Heart left ventricle (tissue), 16 donors: Measurements from ENCODE around the gene CCPG1. TPM values are rescaled to one million over a fixed set of nuclear protein-coding genes. Genes with fewer than 3 reads are reported as not detected.

Source experiments
- ATAC-seq, 4 donors: fragments of 200-7000 bp; cut with Tn5 transposase; one replicate each; pipeline ENCODE4 v1.9.1; 2020 to 2022; ENCODE audit warnings: moderate library complexity in 4 of 4, mild to moderate bottlenecking in 3 of 4, moderate number of reproducible peaks in 1 of 4
- DNase-seq, 5 donors: peaks; one replicate each; pipeline ENCODE4 v3.0.0-alpha.2; 2020
- H3K27ac ChIP-seq, 12 donors: fragments of 200-600 bp; sonication (generic) in 4 of 12; one replicate each; pipeline versions ENCODE4 v1.5.0 to v1.8.0; 2016 to 2022; ENCODE audit warnings: mild to moderate bottlenecking in 2 of 12
- H3K27me3 ChIP-seq, 9 donors: fragments of 200-600 bp; sonication (generic) in 2 of 9; one replicate each; pipeline versions ENCODE4 v1.5.1 to v1.8.0; 2016 to 2022; ENCODE audit warnings: mild to moderate bottlenecking in 3 of 9
- H3K36me3 ChIP-seq, 9 donors: fragments of 200-600 bp; sonication (generic) in 2 of 9; one replicate each; pipeline versions ENCODE4 v1.5.0 to v1.8.0; 2018 to 2022; ENCODE audit warnings: mild to moderate bottlenecking in 2 of 9
- H3K4me1 ChIP-seq, 12 donors: fragments of 200-600 bp; sonication (generic) in 4 of 12; one replicate each; pipeline versions ENCODE4 v1.5.0 to v1.8.0; 2016 to 2022; ENCODE audit warnings: mild to moderate bottlenecking in 3 of 12
- H3K4me3 ChIP-seq, 12 donors: fragments of 200-600 bp; sonication (generic) in 4 of 12; one replicate each; pipeline versions ENCODE4 v1.5.0 to v1.8.0; 2017 to 2022; ENCODE audit warnings: mild to moderate bottlenecking in 9 of 12, moderate library complexity in 4 of 12
- H3K9me3 ChIP-seq, 12 donors: fragments of 200-600 bp; sonication (generic) in 4 of 12; one replicate each; pipeline versions ENCODE4 v1.5.0 to v1.8.0; 2016 to 2022; ENCODE audit warnings: mild to moderate bottlenecking in 1 of 12
- POLR2A ChIP-seq, 2 donors: fragments of 450-650 bp; IDR thresholded peaks; one replicate each; pipeline ENCODE4 v1.6.1; 2017; ENCODE audit warnings: antibody characterized with exemption in 2 of 2, mild to moderate bottlenecking in 2 of 2, moderate library complexity in 2 of 2
- WGBS, 4 donors: extraction: QIAGEN DNeasy Blood & Tissue Kit in 2 of 4; methylation state at CpG; one replicate each; pipeline versions ENCODE4 v1.1.5 to v1.1.7; 2013 to 2018; 5-methylcytosine and 5-hydroxymethylcytosine counted together
- intact Hi-C, 10 donors: fragments of 100-400 bp; cut with DNase I; formaldehyde crosslinking; loops; one replicate each; pipeline versions ENCODE4 v1.11.1 to v1.14.2; 2022
- polyA plus RNA-seq, 2 donors: library from polyadenylated mRNA; stranded (reverse); fragments of 200-250 nt; gene quantifications; one replicate each; pipeline ENCODE4 v1.2.3, GENCODE V29; 2013
- total RNA-seq, 9 donors: library from RNA; depleted of rRNA in 2 of 9; stranded (reverse); fragments of >200 nt in 2 of 9; fragmentation: NEBNext Ultra II Directional in 3 of 9; extraction: Animal tissue kit (Norgen Biotek cat#: 25700) in 3 of 9; gene quantifications; one replicate each; pipeline versions ENCODE4 v1.1.0 to v1.2.4, GENCODE V29; 2016 to 2023
- TF ChIP-seq, protein P1 (sequence below), 12 donors: fragments of 200-600 bp; sonication (generic) in 4 of 12; IDR thresholded peaks; one replicate each; pipeline versions ENCODE4 v1.5.0 to v1.8.0; 2018 to 2022; ENCODE audit warnings: antibody characterized with exemption in 12 of 12, mild to moderate bottlenecking in 5 of 12
- donor health status: ischemic (EF 13 %, LVEDD 7.1; RV severe dilation, severe dysfunction).
- donor health status: healthy with polysubstance abuse.
- donor health status: DM: no; HTN: yes; CAD: no.
- donor health status: DM: no; HTN: no; CAD: no.
- donor health status: ischemic (EF 25% LVEDD 6.9; RV normal size, moderate dysfunction).
- donor health status: ischemic (EF 25% LVEDD 5.7; RV mildly dilated, moderate dysfunction).
- donor health status: healthy.
- donor health status: DM: yes; HTN: yes; CAD: no.
- donor health status: ischemic (EF 35%, LVEDD 5.7; RV mildly dilated, moderate dysfunction).
- donor health status: nonischemic (EF 11% LVEDD 7.7; RV severe dilation, severe dysfunction).
- donor health status: DM: yes; HTN: yes; CAD: no.
- donor health status: PGD.
- donor health status: ischemic (EF 29% LVEDD 5.4; RV normal size, mild dysfunction).
- donor health status: nonischemic (EF 23%, LVEDD 6.1; RV moderate dilation, normal function).

The CCPG1 gene
- total and polyA plus RNA-seq, 11 donors, result 21.3 to 105 (median 75.4) TPM

DNA sequence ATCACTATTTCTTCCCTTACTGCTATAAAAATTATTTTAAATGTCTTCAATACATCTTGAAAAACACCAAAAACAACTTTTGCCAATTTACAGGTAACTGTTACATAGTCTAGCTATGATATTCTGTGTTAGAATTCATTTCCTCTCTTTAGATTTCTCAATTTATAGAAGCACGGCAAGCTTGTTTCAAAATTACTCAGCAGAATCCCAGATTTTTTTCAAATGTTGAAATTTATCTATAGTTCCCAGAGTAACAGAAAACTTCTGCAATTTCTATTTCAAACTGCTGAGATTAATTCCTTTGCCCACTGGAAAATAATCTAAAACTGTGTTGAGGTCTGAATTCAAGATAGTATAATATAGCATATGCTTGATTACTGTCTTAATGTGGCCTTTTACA is 41.2 kb downstream of the CCPG1 start:
- Histone ChIP-seq H3K27me3 (no peaks in the 10 kb centered on the region), H3K9me3 (no peaks in the 10 kb centered on the region), H3K36me3 (peaks cover 0 to 87% (median 66%) of the 10 kb centered on the region in 9 donors), H3K4me3 (no peak overlapping the region), H3K4me1 (peaks cover 0 to under 1% (median 0%) of the 10 kb centered on the region in 12 donors), H3K27ac (no peak overlapping the region)
- 83 to 95% (median 87%) methylated on average over 1 of the region's 1 CpG for WGBS, 4 donors
- TF ChIP-seq POLR2A (IDR thresholded peaks at IDR 0.05), result no peak
- TF ChIP-seq, protein P1, sequence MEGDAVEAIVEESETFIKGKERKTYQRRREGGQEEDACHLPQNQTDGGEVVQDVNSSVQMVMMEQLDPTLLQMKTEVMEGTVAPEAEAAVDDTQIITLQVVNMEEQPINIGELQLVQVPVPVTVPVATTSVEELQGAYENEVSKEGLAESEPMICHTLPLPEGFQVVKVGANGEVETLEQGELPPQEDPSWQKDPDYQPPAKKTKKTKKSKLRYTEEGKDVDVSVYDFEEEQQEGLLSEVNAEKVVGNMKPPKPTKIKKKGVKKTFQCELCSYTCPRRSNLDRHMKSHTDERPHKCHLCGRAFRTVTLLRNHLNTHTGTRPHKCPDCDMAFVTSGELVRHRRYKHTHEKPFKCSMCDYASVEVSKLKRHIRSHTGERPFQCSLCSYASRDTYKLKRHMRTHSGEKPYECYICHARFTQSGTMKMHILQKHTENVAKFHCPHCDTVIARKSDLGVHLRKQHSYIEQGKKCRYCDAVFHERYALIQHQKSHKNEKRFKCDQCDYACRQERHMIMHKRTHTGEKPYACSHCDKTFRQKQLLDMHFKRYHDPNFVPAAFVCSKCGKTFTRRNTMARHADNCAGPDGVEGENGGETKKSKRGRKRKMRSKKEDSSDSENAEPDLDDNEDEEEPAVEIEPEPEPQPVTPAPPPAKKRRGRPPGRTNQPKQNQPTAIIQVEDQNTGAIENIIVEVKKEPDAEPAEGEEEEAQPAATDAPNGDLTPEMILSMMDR (IDR thresholded peaks at IDR 0.05), result no peak
- ATAC-seq (no peak), DNase-seq (no peak)
- intact Hi-C loops, result no loop called here

DNA sequence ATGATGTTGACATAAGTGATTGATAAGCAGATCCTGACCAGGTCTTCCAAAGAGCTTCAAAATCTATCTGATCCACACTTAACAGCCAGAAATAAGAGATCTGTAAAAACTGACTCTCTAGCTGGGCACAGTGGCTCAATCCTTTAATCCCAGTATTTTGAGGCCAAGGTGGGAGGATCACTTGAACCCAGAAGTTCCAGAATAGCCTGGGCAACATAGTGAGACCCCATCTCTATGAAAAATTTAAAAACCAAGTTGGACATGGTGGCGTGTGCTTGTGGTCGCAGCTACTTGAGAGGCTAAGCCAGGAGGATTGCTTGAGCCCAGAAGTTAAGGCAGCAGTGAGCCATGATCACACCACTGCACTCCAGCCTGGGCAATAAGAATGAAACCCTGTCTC is 45.5 kb downstream of the CCPG1 start:
- Histone ChIP-seq H3K9me3 (no peaks in the 10 kb centered on the region), H3K36me3 (peaks cover 0 to 90% (median 64%) of the 10 kb centered on the region in 9 donors), H3K27me3 (no peaks in the 10 kb centered on the region), H3K27ac (no peak overlapping the region), H3K4me3 (no peak overlapping the region), H3K4me1 (no peaks in the 10 kb centered on the region)
- TF ChIP-seq, protein P1 (IDR thresholded peaks at IDR 0.05), result no peak
- no peak for TF ChIP-seq POLR2A (IDR thresholded peaks at IDR 0.05)
- WGBS, 4 donors, result 96 to 100% (median 98%) methylated on average over 2 of the region's 2 CpGs
- ATAC-seq (no peak), DNase-seq (no peak)
- intact Hi-C loops, result no loop called here

DNA sequence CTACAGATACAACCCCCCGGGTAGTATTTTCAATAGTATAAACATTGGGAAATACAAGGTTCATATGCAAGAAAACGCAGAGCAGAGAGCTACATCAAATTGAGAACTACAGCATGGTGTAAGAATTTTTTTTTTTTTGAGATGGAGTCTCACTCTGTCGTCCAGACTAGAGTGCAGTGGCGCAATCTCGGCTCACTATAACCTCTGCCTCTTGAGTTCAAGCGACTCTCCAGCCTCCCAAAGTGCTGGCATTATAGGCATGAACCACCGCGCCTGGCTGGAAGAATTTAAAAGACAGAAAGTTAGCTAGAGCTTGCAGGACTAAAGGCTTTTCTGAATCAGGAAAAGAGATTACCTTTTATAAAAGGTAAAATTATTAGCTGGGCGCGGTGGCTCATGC is 47.1 kb downstream of the CCPG1 start:
- intact Hi-C loops, result no loop called here
- H3K36me3 ChIP-seq, result peaks cover 0 to 94% (median 76%) of the 10 kb centered on the region in 9 donors
- DNase-seq (no peak), ATAC-seq (no peak)
- no peak overlapping the region for H3K4me3 ChIP-seq
- no peak overlapping the region for H3K27ac ChIP-seq
- WGBS, 4 donors, result 87 to 92% (median 90%) methylated on average over 10 of the region's 10 CpGs
- TF ChIP-seq, protein P1 (IDR thresholded peaks at IDR 0.05), result no peak
- TF ChIP-seq POLR2A (IDR thresholded peaks at IDR 0.05), result no peak
- no peaks in the 10 kb centered on the region for H3K9me3 ChIP-seq
- no peaks in the 10 kb centered on the region for H3K27me3 ChIP-seq
- no peaks in the 10 kb centered on the region for H3K4me1 ChIP-seq

DNA sequence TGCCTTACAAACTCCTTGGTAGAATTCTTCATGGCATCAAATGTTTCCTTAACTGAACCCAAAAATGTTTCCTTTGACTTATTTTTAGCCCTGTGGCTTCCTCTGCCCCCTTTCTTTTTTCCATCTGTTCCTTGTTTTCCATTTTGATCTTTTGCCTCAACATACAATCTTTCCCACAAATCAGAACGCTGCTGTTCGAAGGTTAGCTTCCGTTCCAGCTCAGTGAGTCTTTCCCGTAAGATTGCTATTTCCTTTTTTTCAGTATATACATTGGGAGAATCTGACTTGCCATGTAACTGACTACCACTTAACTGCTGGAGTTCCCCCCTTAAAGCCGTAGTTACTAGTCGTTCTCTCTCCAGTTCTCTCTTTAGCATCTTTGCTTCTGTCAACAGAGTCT is 47.9 kb downstream of the CCPG1 start:
- TF ChIP-seq POLR2A (IDR thresholded peaks at IDR 0.05), result no peak
- TF ChIP-seq, protein P1 (IDR thresholded peaks at IDR 0.05), result no peak
- H3K36me3 ChIP-seq, result peaks cover 0 to 98% (median 84%) of the 10 kb centered on the region in 9 donors
- intact Hi-C loops, result no loop called here
- WGBS, 4 donors, result 60 to 76% (median 70%) methylated on average over 6 of the region's 6 CpGs
- ATAC-seq, result no peak
- H3K4me1 ChIP-seq, result no peaks in the 10 kb centered on the region
- DNase-seq, result no peak
- no peaks in the 10 kb centered on the region for H3K9me3 ChIP-seq
- H3K27me3 ChIP-seq, result no peaks in the 10 kb centered on the region
- no peak overlapping the region for H3K4me3 ChIP-seq
- no peak overlapping the region for H3K27ac ChIP-seq
